Measurements from ENCODE around the gene POLD4.

Gene POLD4

GRCh38 chr11:67389477-67389876 lies 36.1 kb upstream of the POLD4 start:
- DNase-seq (ENCODE audit: low read depth in 2 of 2), result no peak

GRCh38 chr11:67387518-67387917 lies 34.2 kb upstream of the POLD4 start:
- no peak for DNase-seq (ENCODE audit: low read depth in 2 of 2)

- no peak for DNase-seq (ENCODE audit: low read depth in 2 of 2)
Measured at GRCh38 chr11:67387069-67387468, 33.7 kb upstream of the POLD4 start.

GRCh38 chr11:67384851-67385366 lies 31.6 kb upstream of the POLD4 start:
- DNase-seq (ENCODE audit: low read depth in 2 of 2), result no peak

- DNase-seq (ENCODE audit: low read depth in 2 of 2), result no peak
Measured at GRCh38 chr11:67382276-67383136, 29.2 kb upstream of the POLD4 start.

GRCh38 chr11:67381244-67381972 lies 28.1 kb upstream of the POLD4 start:
- no peak for DNase-seq (ENCODE audit: low read depth in 2 of 2)

GRCh38 chr11:67379061-67380058 lies 26.0 kb upstream of the POLD4 start:
- DNase-seq (ENCODE audit: low read depth in 2 of 2), result no peak

GRCh38 chr11:67378544-67378943 lies 25.2 kb upstream of the POLD4 start:
- DNase-seq (ENCODE audit: low read depth in 2 of 2), result no peak

GRCh38 chr11:67376873-67377808 lies 23.8 kb upstream of the POLD4 start:
- no peak for DNase-seq (ENCODE audit: low read depth in 2 of 2)

- no peak for DNase-seq (ENCODE audit: low read depth in 2 of 2)
Measured at GRCh38 chr11:67376063-67376820, 22.9 kb upstream of the POLD4 start.

- no peak for DNase-seq (ENCODE audit: low read depth in 2 of 2)
Measured at GRCh38 chr11:67375320-67376055, 22.1 kb upstream of the POLD4 start.

GRCh38 chr11:67374571-67375281 lies 21.4 kb upstream of the POLD4 start:
- no peak for DNase-seq (ENCODE audit: low read depth in 2 of 2)

GRCh38 chr11:67373648-67374570 lies 20.6 kb upstream of the POLD4 start:
- DNase-seq (ENCODE audit: low read depth in 2 of 2), result peak; percentile 82 to 83

GRCh38 chr11:67372993-67373647 lies 19.8 kb upstream of the POLD4 start, which contains the start of gene CLCF1:
CLCF1 (minus strand) TSS chr11:67373598; CDS start chr11:67373539, 59 bp downstream.
- DNase-seq (ENCODE audit: low read depth in 2 of 2), result no peak

GRCh38 chr11:67372321-67372992 lies 19.1 kb upstream of the POLD4 start:
- DNase-seq (ENCODE audit: low read depth in 2 of 2), result no peak

- no peak for DNase-seq (ENCODE audit: low read depth in 2 of 2)
Measured at GRCh38 chr11:67371911-67372320, 18.6 kb upstream of the POLD4 start.

All from fibroblast of skin of left biceps (primary cell).